Lower lobe of right lung (tissue), 2 donors: ENCODE results near the gene ENPP1. TPM values are rescaled to one million over a fixed set of nuclear protein-coding genes. Genes with fewer than 3 reads are reported as not detected.

Source experiments
- ATAC-seq, 2 donors: fragments of 200-7000 bp; cut with Tn5 transposase; one replicate each; pipeline ENCODE4 v1.9.1; 2020 to 2022; ENCODE audit warnings: mild to moderate bottlenecking in 2 of 2, moderate library complexity in 2 of 2
- DNase-seq: peaks from one replicate; pipeline ENCODE4 v3.0.0-alpha.2; 2020
- H3K27ac ChIP-seq: fragments of 200-600 bp; one replicate; pipeline ENCODE4 v1.8.0; 2022
- H3K27me3 ChIP-seq: fragments of 200-600 bp; one replicate; pipeline ENCODE4 v1.8.0; 2022; ENCODE audit warnings: low read depth
- H3K36me3 ChIP-seq: fragments of 200-600 bp; one replicate; pipeline ENCODE4 v1.8.0; 2022; ENCODE audit warnings: mild to moderate bottlenecking
- H3K4me1 ChIP-seq: fragments of 200-600 bp; one replicate; pipeline ENCODE4 v1.8.0; 2022
- H3K4me3 ChIP-seq: fragments of 200-600 bp; one replicate; pipeline ENCODE4 v1.8.0; 2022; ENCODE audit warnings: mild to moderate bottlenecking
- H3K9me3 ChIP-seq: fragments of 200-600 bp; one replicate; pipeline ENCODE4 v1.8.0; 2022
- intact Hi-C: fragments of 100-400 bp; cut with DNase I; formaldehyde crosslinking; loops from one replicate; pipeline ENCODE4 v1.11.0; 2022
- total RNA-seq: library from RNA; stranded (reverse); fragmentation: NEBNext Ultra II Directional; extraction: Animal tissue kit (Norgen Biotek cat#: 25700); gene quantifications from one replicate; pipeline ENCODE4 v1.2.1, GENCODE V29; 2021
- TF ChIP-seq, protein P1 (sequence below): fragments of 200-600 bp; IDR thresholded peaks from one replicate; pipeline ENCODE4 v1.8.0; 2022; ENCODE audit warnings: antibody characterized with exemption, mild to moderate bottlenecking
- donor health status: DM: no; HTN: yes; CAD: no; lungs with severe emphysema.

The ENPP1 gene
- total RNA-seq, 1 donor from 2014 or later, result 3.3 TPM

DNA sequence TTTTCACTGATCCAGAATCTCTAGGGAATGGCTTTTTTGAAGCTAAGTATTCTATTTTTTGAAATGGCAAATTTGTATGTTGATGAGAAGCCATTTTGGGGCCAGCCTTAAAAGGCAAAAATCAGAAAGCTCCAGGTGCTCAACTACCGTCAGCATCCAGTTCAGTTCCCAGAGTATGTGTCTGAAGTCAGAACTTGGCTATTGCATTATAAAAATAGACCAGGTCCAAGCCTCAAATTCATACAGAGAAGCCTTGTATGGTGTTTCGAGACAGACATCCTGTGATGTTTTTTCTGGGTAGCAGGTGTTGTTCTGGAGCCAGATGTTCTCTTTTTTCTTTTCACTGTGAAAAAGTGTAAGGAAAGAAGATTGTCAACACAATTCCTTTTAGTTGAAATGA lies 75.2 kb downstream of the ENPP1 start:
- Histone ChIP-seq H3K27ac (no peak overlapping the region), H3K27me3 (no peaks in the 10 kb centered on the region), H3K9me3 (no peaks in the 10 kb centered on the region), H3K4me3 (no peak overlapping the region), H3K36me3 (no peaks in the 10 kb centered on the region), H3K4me1 (no peaks in the 10 kb centered on the region)
- ATAC-seq (no peak), DNase-seq (no peak)
- TF ChIP-seq, protein P1, sequence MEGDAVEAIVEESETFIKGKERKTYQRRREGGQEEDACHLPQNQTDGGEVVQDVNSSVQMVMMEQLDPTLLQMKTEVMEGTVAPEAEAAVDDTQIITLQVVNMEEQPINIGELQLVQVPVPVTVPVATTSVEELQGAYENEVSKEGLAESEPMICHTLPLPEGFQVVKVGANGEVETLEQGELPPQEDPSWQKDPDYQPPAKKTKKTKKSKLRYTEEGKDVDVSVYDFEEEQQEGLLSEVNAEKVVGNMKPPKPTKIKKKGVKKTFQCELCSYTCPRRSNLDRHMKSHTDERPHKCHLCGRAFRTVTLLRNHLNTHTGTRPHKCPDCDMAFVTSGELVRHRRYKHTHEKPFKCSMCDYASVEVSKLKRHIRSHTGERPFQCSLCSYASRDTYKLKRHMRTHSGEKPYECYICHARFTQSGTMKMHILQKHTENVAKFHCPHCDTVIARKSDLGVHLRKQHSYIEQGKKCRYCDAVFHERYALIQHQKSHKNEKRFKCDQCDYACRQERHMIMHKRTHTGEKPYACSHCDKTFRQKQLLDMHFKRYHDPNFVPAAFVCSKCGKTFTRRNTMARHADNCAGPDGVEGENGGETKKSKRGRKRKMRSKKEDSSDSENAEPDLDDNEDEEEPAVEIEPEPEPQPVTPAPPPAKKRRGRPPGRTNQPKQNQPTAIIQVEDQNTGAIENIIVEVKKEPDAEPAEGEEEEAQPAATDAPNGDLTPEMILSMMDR, result no peak
- intact Hi-C loops, result no loop called here

- Histone ChIP-seq H3K4me1 (no peaks in the 10 kb centered on the region), H3K36me3 (no peaks in the 10 kb centered on the region), H3K4me3 (no peak overlapping the region), H3K27me3 (no peaks in the 10 kb centered on the region), H3K27ac (no peak overlapping the region), H3K9me3 (no peaks in the 10 kb centered on the region)
- intact Hi-C loops, result no loop called here
- ATAC-seq (no peak), DNase-seq (no peak)
- TF ChIP-seq, protein P1, result no peak
Observed at GRCh38 chr6:131885237-131885636, 77.4 kb downstream of the ENPP1 start.

DNA sequence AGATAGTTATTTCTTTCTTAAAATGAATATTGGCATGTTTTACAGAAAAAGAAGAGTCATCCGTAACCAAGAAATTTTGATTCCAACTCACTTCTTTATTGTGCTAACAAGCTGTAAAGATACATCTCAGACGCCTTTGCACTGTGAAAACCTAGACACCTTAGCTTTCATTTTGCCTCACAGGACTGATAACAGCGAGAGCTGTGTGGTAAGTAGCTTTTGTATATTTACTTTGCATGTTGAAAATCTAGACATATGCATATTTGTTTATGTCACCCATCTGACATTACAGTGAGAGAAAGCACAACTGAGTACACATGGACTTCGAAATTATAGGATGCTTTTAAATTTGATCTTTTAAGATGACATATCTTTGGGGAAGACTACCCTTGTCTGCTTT lies 78.7 kb downstream of the ENPP1 start:
- H3K36me3 ChIP-seq, result no peaks in the 10 kb centered on the region
- TF ChIP-seq, protein P1, result no peak
- no peak overlapping the region for H3K4me3 ChIP-seq
- DNase-seq (no peak), ATAC-seq (no peak)
- no peaks in the 10 kb centered on the region for H3K4me1 ChIP-seq
- H3K9me3 ChIP-seq, result no peaks in the 10 kb centered on the region
- intact Hi-C loops, result no loop called here
- no peaks in the 10 kb centered on the region for H3K27me3 ChIP-seq
- H3K27ac ChIP-seq, result no peak overlapping the region

- Histone ChIP-seq H3K4me3 (no peak overlapping the region), H3K36me3 (no peaks in the 10 kb centered on the region), H3K27ac (no peak overlapping the region), H3K4me1 (no peaks in the 10 kb centered on the region), H3K9me3 (no peaks in the 10 kb centered on the region), H3K27me3 (no peaks in the 10 kb centered on the region)
- no peak for ATAC-seq
- DNase-seq, result no peak
- TF ChIP-seq, protein P1, result no peak
- intact Hi-C loops, result no loop called here
Observed at GRCh38 chr6:131890091-131890490, 82.3 kb downstream of the ENPP1 start.

DNA sequence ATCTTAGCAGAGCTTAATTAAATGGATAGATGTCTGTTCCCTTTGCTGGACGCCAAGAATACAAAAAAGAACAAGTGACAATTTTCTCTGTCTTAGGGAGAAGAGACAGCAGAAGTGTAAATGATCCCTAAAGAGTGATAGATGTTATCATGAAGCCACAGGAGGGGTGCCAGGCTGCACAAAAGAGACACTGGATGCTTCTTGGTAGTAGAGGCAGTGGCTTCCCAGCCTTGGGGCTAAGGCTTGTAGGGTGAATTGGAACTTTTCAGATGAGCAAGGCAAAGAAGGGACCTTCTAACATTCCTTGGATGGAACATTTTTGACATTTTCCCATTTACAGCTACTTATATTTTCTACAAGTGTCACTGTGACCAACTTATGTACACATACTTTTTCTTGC lies 85.4 kb downstream of the ENPP1 start:
- intact Hi-C loops, result no loop called here
- TF ChIP-seq, protein P1, result no peak
- no peak for DNase-seq
- Histone ChIP-seq H3K4me3 (no peak overlapping the region), H3K27ac (no peak overlapping the region), H3K9me3 (no peaks in the 10 kb centered on the region), H3K4me1 (no peaks in the 10 kb centered on the region), H3K36me3 (no peaks in the 10 kb centered on the region), H3K27me3 (no peaks in the 10 kb centered on the region)
- ATAC-seq, result no peak
